HFF-Myc (cell line): ENCODE measurements around the gene ZFHX3.

ENCODE experiments used
- DNase-seq: peaks from one replicate; pipeline ENCODE4 v3.0.0-alpha.2; 2011; ENCODE audit warnings: low read depth; ENCODE audit errors: extremely low read depth
- H3K4me3 ChIP-seq: replicated peaks from 2 replicates; pipeline ENCODE4 v1.5.1; 2011; ENCODE audit warnings: low read depth, mild to moderate bottlenecking, control low read depth, low read length
- CTCF ChIP-seq: IDR thresholded peaks from 2 replicates; pipeline ENCODE4 v1.5.1; 2012; ENCODE audit warnings: mild to moderate bottlenecking, low read depth, low read length, control low read depth; ENCODE audit errors: missing control alignments

Gene ZFHX3

DNA sequence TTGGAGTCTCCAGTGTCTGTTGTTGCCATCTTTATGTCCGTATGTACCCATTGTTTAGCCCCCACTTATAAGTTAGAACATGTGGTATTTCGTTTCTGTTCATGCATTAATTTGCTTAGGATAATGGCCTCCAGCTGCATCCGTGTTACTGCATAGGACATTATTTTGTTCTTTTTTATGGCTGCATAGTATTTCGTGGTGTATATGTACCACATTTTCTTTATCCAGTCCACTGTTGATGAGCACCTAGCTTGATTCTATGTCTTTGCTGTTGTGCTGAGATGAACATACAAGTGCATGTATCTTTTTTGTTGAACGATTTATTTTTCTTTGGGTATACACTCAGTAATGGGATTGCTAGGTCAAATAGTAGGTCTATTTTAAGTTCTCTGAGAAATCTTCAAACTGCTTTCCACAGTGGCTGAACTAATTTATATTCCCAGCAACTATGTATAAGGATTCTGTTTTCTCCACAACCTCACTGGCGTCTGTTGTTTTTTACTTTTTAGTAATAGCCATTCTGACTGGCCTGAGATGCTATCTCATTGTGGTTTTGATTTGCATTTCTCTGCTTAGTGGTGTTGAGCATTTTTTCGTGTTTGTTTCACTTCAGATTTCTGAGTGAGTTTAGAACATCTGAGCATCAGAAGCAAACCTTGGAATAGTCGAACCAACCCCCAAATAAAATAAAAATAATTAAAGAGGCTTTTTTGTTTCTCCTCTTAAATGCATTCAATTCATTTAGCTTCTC is 304.7 kb downstream of the ZFHX3 start:
- no peak for DNase-seq
- no peak overlapping the region for H3K4me3 ChIP-seq
- TF ChIP-seq CTCF: no peak

- DNase-seq: no peak
- no peak overlapping the region for H3K4me3 ChIP-seq
- no peak for TF ChIP-seq CTCF
Measured at GRCh38 chr16:72740347-72740746, 307.6 kb downstream of the ZFHX3 start.

DNA sequence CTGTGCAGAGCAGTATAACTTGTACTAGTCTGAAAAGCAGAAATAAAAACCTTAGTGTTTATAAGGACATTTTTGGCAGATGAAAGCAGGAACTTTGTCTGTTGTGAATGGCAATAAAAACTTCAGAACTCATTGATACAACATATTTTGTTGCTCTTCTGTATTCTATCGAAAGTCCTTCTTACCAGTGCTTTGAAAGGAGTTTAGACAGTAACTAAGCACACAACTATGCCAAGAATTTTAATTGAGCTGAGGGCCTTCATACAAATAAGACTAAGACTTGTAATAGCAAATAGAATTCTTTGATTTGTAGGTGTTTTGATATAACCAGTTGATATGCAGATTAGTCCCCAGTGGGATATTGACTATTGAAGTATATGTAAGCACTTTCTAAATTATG is 308.4 kb downstream of the ZFHX3 start:
- no peak for DNase-seq
- no peak overlapping the region for H3K4me3 ChIP-seq
- TF ChIP-seq CTCF: no peak

- no peak overlapping the region for H3K4me3 ChIP-seq
- TF ChIP-seq CTCF: no peak
- no peak for DNase-seq
Measured at GRCh38 chr16:72736074-72736473, 311.9 kb downstream of the ZFHX3 start.
